Measurements from ENCODE around the gene CST4. TPM values are rescaled to one million over a fixed set of nuclear protein-coding genes. Genes with fewer than 3 reads are reported as not detected.
"Not testable (repeated sequence)": the region's sequence is repeated elsewhere in the genome, so short reads cannot be mapped to it uniquely, and the experiment has no call there.

The CST4 gene
- total and polyA plus RNA-seq, 2 donors (not counting 3 experiments of a cell fraction or from before 2014, with no cell fraction given) = not detected

DNA sequence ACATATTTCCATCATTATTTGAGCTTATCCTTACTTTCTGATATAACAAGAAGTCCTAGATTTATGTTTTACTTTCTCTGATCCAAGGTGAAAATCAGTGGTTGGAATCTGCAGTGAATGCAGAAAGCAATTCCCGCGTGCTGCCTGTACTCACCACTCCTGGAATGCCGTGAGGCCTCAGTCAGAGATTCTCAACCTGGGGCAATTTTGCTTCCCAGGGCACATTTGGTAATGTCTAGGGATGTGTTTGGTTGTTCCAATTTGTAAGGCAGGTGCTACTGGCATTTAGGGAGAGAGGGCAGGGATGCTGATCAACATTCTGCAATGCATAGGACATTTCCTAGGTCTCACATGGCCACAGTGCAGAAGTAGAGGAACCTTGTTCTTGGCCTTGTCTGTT, 23.9 kb downstream of the CST4 start:
- no peaks in the 10 kb centered on the region for H3K36me3 ChIP-seq (ENCODE audit: control insufficient read depth in 2 of 2, extremely low read depth in 1 of 2, insufficient read depth in 2 of 2, low read length in 2 of 2)
- H3K9me1 ChIP-seq (replicated peaks; ENCODE audit: control insufficient read depth, extremely low read depth, insufficient read depth, low read length) = no peaks in the 10 kb centered on the region
- no peak overlapping the region for H2AFZ ChIP-seq (ENCODE audit: low read depth, low read length)
- FAIRE-seq (no peak), DNase-seq (ENCODE audit: low read depth, low spot score) (no peak)
- no peak overlapping the region for H3K4me3 ChIP-seq (replicated peaks in 1 of 3; ENCODE audit: insufficient read depth in 1 of 3, low read depth in 1 of 3, low read length in 3 of 3)
- BruUV-seq (replicated peaks) = no TSS peak
- no peak overlapping the region for H3K4me2 ChIP-seq (ENCODE audit: insufficient read depth, low read length)
- dilution Hi-C loops (cut with MboI; ENCODE audit: extremely low pct_ligation_motif_present, low sequenced_read_pairs) = no loop called here
- TF ChIP-seq MYC (IDR thresholded peaks at IDR 0.05; ENCODE audit: low read depth, low read length) (no peak), EZH2 (IDR thresholded peaks at IDR 0.05; ENCODE audit: borderline replicate concordance, low read depth, low read length, severe bottlenecking) (no peak), POLR2A (IDR thresholded peaks at IDR 0.05; ENCODE audit: low read depth, low read length) (no peak), POLR2AphosphoS5 (IDR thresholded peaks at IDR 0.05; ENCODE audit: insufficient read depth, low read depth, low read length) (no peak), JUN (IDR thresholded peaks at IDR 0.05; ENCODE audit: borderline replicate concordance, insufficient read depth, insufficient read length, low read depth) (no peak), CTCF (IDR thresholded peaks at IDR 0.05; ENCODE audit: extremely low read depth in 1 of 2, insufficient read depth in 1 of 2, low read depth in 1 of 2, low read length in 2 of 2) (no peak)
- ChIA-PET POLR2A (no interaction called here), CTCF (no interaction called here)
- no peaks in the 10 kb centered on the region for H4K20me1 ChIP-seq (replicated peaks; ENCODE audit: control insufficient read depth, extremely low read depth, insufficient read depth, low read length)
- H3K79me2 ChIP-seq (ENCODE audit: control insufficient read depth, insufficient read depth, low read length) = no peaks in the 10 kb centered on the region
- H3K27me3 ChIP-seq (ENCODE audit: control insufficient read depth in 2 of 2, insufficient read depth in 2 of 2, low read length in 2 of 2) = no peaks in the 10 kb centered on the region
- no peaks in the 10 kb centered on the region for H3K9me3 ChIP-seq (replicated peaks; ENCODE audit: control insufficient read depth, insufficient read depth, low read length)
- intact Hi-C loops (cut with micrococcal nuclease) = loop anchor here (5.0 to 10.0 kb wide), 3 partner anchors 60 to 223 kb away; partner anchors contain the start of gene CST9
- peaks cover 7% of the 10 kb centered on the region for H3K4me1 ChIP-seq (ENCODE audit: control insufficient read depth, extremely low read depth, insufficient read depth, low read length)
- no peak overlapping the region for H3K9ac ChIP-seq (replicated peaks; ENCODE audit: extremely low read depth, insufficient read depth, low read length)
- no peak overlapping the region for H3K27ac ChIP-seq (ENCODE audit: insufficient read depth, low read depth, low read length)

DNA sequence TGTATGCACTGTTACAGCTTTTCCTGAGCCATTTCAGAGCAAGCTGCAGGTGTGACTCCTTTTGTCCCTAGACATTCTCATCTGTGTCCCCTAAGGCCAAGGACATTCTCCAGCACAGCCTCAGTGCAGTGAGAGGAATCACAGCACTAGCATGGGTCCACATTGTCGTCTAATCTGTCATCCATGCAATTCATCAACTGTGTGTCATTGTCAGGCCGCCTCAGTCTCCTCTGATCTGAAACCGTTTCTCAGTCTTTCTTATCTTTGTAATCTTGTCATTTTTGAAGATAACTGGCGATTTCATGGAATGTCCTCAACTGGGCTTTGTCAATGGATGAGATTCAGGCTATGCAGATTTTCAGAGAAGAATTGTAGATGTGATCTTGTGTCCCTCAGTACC, 24.8 kb downstream of the CST4 start:
- intact Hi-C loops (cut with micrococcal nuclease) = loop anchor here (10.0 kb wide), 1 partner anchor 59 kb away; the partner anchor contains the start of gene CST9
- H3K27me3 ChIP-seq (ENCODE audit: control insufficient read depth in 2 of 2, insufficient read depth in 2 of 2, low read length in 2 of 2); H3K27ac ChIP-seq (ENCODE audit: insufficient read depth, low read depth, low read length); H3K9me3 ChIP-seq (replicated peaks; ENCODE audit: control insufficient read depth, insufficient read depth, low read length); CTCF ChIA-PET; H3K4me3 ChIP-seq (replicated peaks in 1 of 3; ENCODE audit: insufficient read depth in 1 of 3, low read depth in 1 of 3, low read length in 3 of 3); H3K79me2 ChIP-seq (ENCODE audit: control insufficient read depth, insufficient read depth, low read length); H3K4me2 ChIP-seq (ENCODE audit: insufficient read depth, low read length); BruUV-seq (replicated peaks); H4K20me1 ChIP-seq (replicated peaks; ENCODE audit: control insufficient read depth, extremely low read depth, insufficient read depth, low read length); H3K9me1 ChIP-seq (replicated peaks; ENCODE audit: control insufficient read depth, extremely low read depth, insufficient read depth, low read length); POLR2A ChIA-PET; H3K4me1 ChIP-seq (ENCODE audit: control insufficient read depth, extremely low read depth, insufficient read depth, low read length); H3K36me3 ChIP-seq (ENCODE audit: control insufficient read depth in 2 of 2, extremely low read depth in 1 of 2, insufficient read depth in 2 of 2, low read length in 2 of 2); dilution Hi-C loops (cut with MboI; ENCODE audit: extremely low pct_ligation_motif_present, low sequenced_read_pairs); H2AFZ ChIP-seq (ENCODE audit: low read depth, low read length); DNase-seq (ENCODE audit: low read depth, low spot score); H3K9ac ChIP-seq (replicated peaks; ENCODE audit: extremely low read depth, insufficient read depth, low read length): not testable (repeated sequence)
- peak; percentile 48 for FAIRE-seq
